H9 (cell line): ENCODE results near the gene ASIC3. TPM values are rescaled to one million over a fixed set of nuclear protein-coding genes. Genes with fewer than 3 reads are reported as not detected.

Experiments
- DNase-seq: peaks from one replicate; pipeline ENCODE4 v3.0.0-alpha.2; 2017
- H2AFZ ChIP-seq: one replicate; pipeline ENCODE4 v1.6.1; 2013; ENCODE audit warnings: mild to moderate bottlenecking, low read length, control low read depth, moderate library complexity
- H2AK5ac ChIP-seq: 2 replicates; pipeline ENCODE4 v1.6.1; 2013; ENCODE audit warnings: low read length, control low read depth, mixed read lengths; ENCODE audit not compliant: insufficient read length
- H2BK120ac ChIP-seq: one replicate; pipeline ENCODE4 v1.6.1; 2013; ENCODE audit warnings: low read depth, mild to moderate bottlenecking, low read length, control low read depth, inconsistent platforms; ENCODE audit not compliant: poor library complexity, severe bottlenecking
- H2BK12ac ChIP-seq: 2 replicates; pipeline ENCODE4 v1.6.1; 2013; ENCODE audit warnings: low read length, control low read depth, mixed read lengths, low read depth; ENCODE audit not compliant: insufficient read length
- H2BK15ac ChIP-seq: 2 replicates; pipeline ENCODE4 v1.6.1; 2013; ENCODE audit warnings: low read depth, low read length, control low read depth
- H2BK20ac ChIP-seq: one replicate; pipeline ENCODE4 v1.6.1; 2013; ENCODE audit warnings: low read depth, mild to moderate bottlenecking, low read length, control low read depth, inconsistent platforms; ENCODE audit not compliant: poor library complexity, severe bottlenecking
- H2BK5ac ChIP-seq: 2 replicates; pipeline ENCODE4 v1.6.1; 2013; ENCODE audit warnings: low read length, control low read depth, mixed read lengths; ENCODE audit not compliant: insufficient read length
- H3K14ac ChIP-seq: 2 replicates; pipeline ENCODE4 v1.6.1; 2013; ENCODE audit warnings: low read length, control low read depth; ENCODE audit not compliant: insufficient read depth
- H3K18ac ChIP-seq: 2 replicates; pipeline ENCODE4 v1.6.1; 2013; ENCODE audit warnings: low read depth, mild to moderate bottlenecking, mixed read lengths, low read length, control low read depth; ENCODE audit not compliant: insufficient read length
- H3K23ac ChIP-seq: 2 replicates; pipeline ENCODE4 v1.6.1; 2013; ENCODE audit warnings: low read length, control low read depth, mixed read lengths, low read depth; ENCODE audit not compliant: insufficient read length
- H3K23me2 ChIP-seq: 2 replicates; pipeline ENCODE4 v1.6.1; 2013; ENCODE audit warnings: low read depth, mild to moderate bottlenecking, mixed read lengths, low read length, control low read depth; ENCODE audit not compliant: insufficient read length, poor library complexity, severe bottlenecking
- H3K27ac ChIP-seq: 2 replicates; pipeline ENCODE4 v1.5.1; 2013; ENCODE audit warnings: low read length, control low read depth, mixed read lengths, low read depth; ENCODE audit not compliant: insufficient read length
- H3K27me3 ChIP-seq: 2 replicates; pipeline ENCODE4 v1.6.1; 2013; ENCODE audit warnings: low read length, control low read depth, inconsistent platforms; ENCODE audit not compliant: insufficient read depth
- H3K4ac ChIP-seq: 2 replicates; pipeline ENCODE4 v1.6.1; 2013; ENCODE audit warnings: low read depth, mild to moderate bottlenecking, control low read depth, inconsistent platforms, low read length, moderate library complexity
- H3K4me1 ChIP-seq: 2 replicates; pipeline ENCODE4 v1.6.1; 2013; ENCODE audit warnings: low read length, control low read depth, inconsistent platforms; ENCODE audit not compliant: insufficient read depth
- H3K4me2 ChIP-seq: 2 replicates; pipeline ENCODE4 v1.6.1; 2013; ENCODE audit warnings: low read length, control low read depth, mixed read lengths; ENCODE audit not compliant: insufficient read length, insufficient read depth
- H3K56ac ChIP-seq: 2 replicates; pipeline ENCODE4 v1.6.1; 2013; ENCODE audit warnings: low read depth, mild to moderate bottlenecking, mixed read lengths, low read length, control low read depth; ENCODE audit not compliant: insufficient read length
- H3K79me1 ChIP-seq: 2 replicates; pipeline ENCODE4 v1.6.1; 2013; ENCODE audit warnings: low read depth, mild to moderate bottlenecking, moderate library complexity, low read length, control low read depth, inconsistent platforms; ENCODE audit not compliant: insufficient read depth, poor library complexity, severe bottlenecking
- H3K79me2 ChIP-seq: 2 replicates; pipeline ENCODE4 v1.6.1; 2013; ENCODE audit warnings: low read length, control low read depth, inconsistent platforms; ENCODE audit not compliant: insufficient read depth
- H3K9ac ChIP-seq: 2 replicates; pipeline ENCODE4 v1.6.1; 2013; ENCODE audit warnings: low read length, control low read depth, mixed read lengths; ENCODE audit not compliant: insufficient read length; ENCODE audit errors: extremely low read depth
- H3K9me3 ChIP-seq: one replicate; pipeline ENCODE4 v1.6.1; 2013; ENCODE audit warnings: low read depth, low read length, inconsistent platforms; ENCODE audit not compliant: control insufficient read depth
- H3T11ph ChIP-seq: one replicate; pipeline ENCODE4 v1.6.1; 2013; ENCODE audit warnings: mild to moderate bottlenecking, low read length, control low read depth, inconsistent platforms
- H4K20me1 ChIP-seq: one replicate; pipeline ENCODE4 v1.6.1; 2013; ENCODE audit not compliant: control insufficient read depth, insufficient read length, insufficient read depth
- H4K5ac ChIP-seq: 2 replicates; pipeline ENCODE4 v1.6.1; 2013; ENCODE audit warnings: low read depth, mild to moderate bottlenecking, mixed read lengths, low read length, control low read depth; ENCODE audit not compliant: insufficient read length
- H4K8ac ChIP-seq: replicated peaks from 2 replicates; pipeline ENCODE4 v1.6.1; 2013; ENCODE audit warnings: low read length, control low read depth, mixed read lengths, low read depth; ENCODE audit not compliant: insufficient read length
- H4K91ac ChIP-seq: 2 replicates; pipeline ENCODE4 v1.6.1; 2013; ENCODE audit warnings: low read depth, mild to moderate bottlenecking, moderate library complexity, mixed read lengths, low read length, control low read depth; ENCODE audit not compliant: insufficient read length
- H3K27ac Mint-ChIP-seq, 3 experiments: 2 replicates in 2 of 3; 3 replicates in 1 of 3; pipeline ENCODE4 v1.8.0; 2020 to 2021; ENCODE audit warnings: mixed read lengths in 3 of 3, mild to moderate bottlenecking in 1 of 3, moderate library complexity in 1 of 3
- H3K27me3 Mint-ChIP-seq: 2 replicates; pipeline ENCODE4 v1.8.0; 2021; ENCODE audit warnings: low read depth, mild to moderate bottlenecking, moderate library complexity, mixed read lengths
- H3K36me3 Mint-ChIP-seq, 3 experiments: 2 replicates in 2 of 3; 3 replicates in 1 of 3; pipeline ENCODE4 v1.8.0; 2020 to 2021; ENCODE audit warnings: low read depth in 3 of 3, mixed read lengths in 3 of 3; ENCODE audit not compliant: insufficient read depth in 1 of 3
- H3K4me1 Mint-ChIP-seq, 2 experiments: 2 replicates each; pipeline ENCODE4 v1.8.0; 2020; ENCODE audit warnings: mixed read lengths in 2 of 2
- H3K4me3 Mint-ChIP-seq, 2 experiments: 2 replicates in 1 of 2; 3 replicates in 1 of 2; pipeline ENCODE4 v1.8.0; 2020 to 2021; ENCODE audit warnings: mild to moderate bottlenecking in 2 of 2, mixed read lengths in 2 of 2, moderate library complexity in 1 of 2
- H3K9me3 Mint-ChIP-seq, 2 experiments: 2 replicates in 1 of 2; 3 replicates in 1 of 2; pipeline ENCODE4 v1.8.0; 2020; ENCODE audit warnings: mild to moderate bottlenecking in 2 of 2, mixed read lengths in 2 of 2, moderate library complexity in 1 of 2
- WGBS: extraction: QIAGEN DNeasy Blood & Tissue Kit; methylation state at CpG from one replicate; pipeline ENCODE4 v1.1.7; 2013; ENCODE audit warnings: missing lambda C conversion rate, low lambda C conversion rate, mixed read lengths; ENCODE audit not compliant: insufficient read length; ENCODE audit errors: extremely low coverage; 5-methylcytosine and 5-hydroxymethylcytosine counted together
- total RNA-seq: library from RNA; stranded (reverse); gene quantifications from 2 replicates; pipeline ENCODE4 v1.2.1, GENCODE V29; 2021
- TF ChIP-seq, protein P1 (sequence below): fragments of 200-600 bp; sonication (generic); conservative IDR thresholded peaks from 3 replicates; pipeline ENCODE4 v1.8.0; 2021; ENCODE audit warnings: antibody characterized with exemption, mild to moderate bottlenecking

ASIC3 gene
- total RNA-seq, 1 experiment from 2014 or later, result 1.7 TPM

DNA sequence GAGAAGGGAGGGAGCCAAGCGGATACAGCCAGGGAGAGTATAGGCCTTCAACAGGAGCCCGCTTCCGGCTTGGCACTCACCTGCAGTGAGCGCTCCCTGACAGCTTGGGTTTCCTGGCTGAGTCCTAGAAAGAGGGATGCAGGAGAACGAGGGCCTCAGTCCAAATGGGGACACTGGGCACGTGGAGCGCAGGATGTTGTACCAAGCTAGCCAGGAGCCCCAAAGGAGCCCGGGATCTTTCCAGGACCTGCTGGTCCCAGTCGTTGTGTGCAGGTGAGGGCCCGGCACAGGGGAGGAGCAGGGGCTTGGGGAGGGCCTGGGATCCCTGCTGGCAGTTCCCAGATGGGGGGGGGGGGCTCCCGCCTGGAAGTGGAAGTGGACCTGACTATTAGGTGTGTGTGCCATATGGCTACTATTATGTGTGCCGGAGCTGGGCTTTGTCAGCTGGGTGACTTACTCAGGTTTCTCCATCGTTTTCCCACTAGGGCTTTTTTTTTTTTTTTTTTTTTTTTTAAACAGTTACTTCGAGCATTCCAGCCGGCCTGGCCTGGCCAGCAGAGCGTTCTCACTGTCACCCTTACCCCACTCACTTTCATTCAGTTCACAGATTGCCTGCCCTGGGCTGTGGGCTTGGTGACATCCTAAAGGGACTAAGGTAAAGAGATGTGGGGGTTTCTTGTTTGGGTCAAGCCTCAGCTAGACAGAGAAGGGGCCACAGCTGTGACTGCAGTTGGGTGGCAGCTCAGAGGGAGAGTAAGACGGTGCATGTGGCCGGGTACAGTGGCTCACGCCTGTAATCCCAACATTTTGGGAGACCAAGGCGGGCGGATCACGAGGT is 41.8 kb downstream of the ASIC3 start:
- Histone ChIP-seq H3K23ac (no peak overlapping the region), H4K20me1 (no peaks in the 10 kb centered on the region), H2BK12ac (no peak overlapping the region), H4K5ac (no peak overlapping the region), H3K14ac (no peak overlapping the region), H3K79me1 (peaks cover 4% of the 10 kb centered on the region), H3K23me2 (peaks cover 13% of the 10 kb centered on the region), H3K9ac (no peak overlapping the region), H4K8ac (no peak overlapping the region), H2BK5ac (no peak overlapping the region), H3K27me3 (no peaks in the 10 kb centered on the region; the same call in 1 of the 2 replicates), H3K18ac (no peak overlapping the region), H4K91ac (no peak overlapping the region), H3K79me2 (peaks cover 23% of the 10 kb centered on the region), H2AK5ac (no peak overlapping the region), H3K4ac (no peak overlapping the region), H2BK15ac (no peak overlapping the region), H3K56ac (no peak overlapping the region), H3K9me3 (no peaks in the 10 kb centered on the region), H3K4me1 (peaks cover 2% of the 10 kb centered on the region; the same call in 1 of the 2 replicates), H3K27ac (no peak overlapping the region), H3K4me2 (no peak overlapping the region), H2BK120ac (no peak overlapping the region), H3T11ph (no peak overlapping the region), H2AFZ (no peak overlapping the region), H2BK20ac (no peak overlapping the region)
- no peak for DNase-seq
- peak overlapping the region in 1 of 2 experiments; percentile 93; a peak in 2 of 5 replicates for H3K4me3 Mint-ChIP-seq
- no CpG with 5 or more reads among the region's 22 CpGs for WGBS
- H3K4me1 Mint-ChIP-seq, result peaks cover 39 to 43% of the 10 kb centered on the region in 2 experiments
- H3K27ac Mint-ChIP-seq, result no peak overlapping the region
- H3K36me3 Mint-ChIP-seq, result peaks cover 0 to 22% (median 3%) of the 10 kb centered on the region in 3 experiments; a peak in 5 of 7 replicates
- H3K27me3 Mint-ChIP-seq, result peaks cover 7% of the 10 kb centered on the region
- TF ChIP-seq, protein P1, sequence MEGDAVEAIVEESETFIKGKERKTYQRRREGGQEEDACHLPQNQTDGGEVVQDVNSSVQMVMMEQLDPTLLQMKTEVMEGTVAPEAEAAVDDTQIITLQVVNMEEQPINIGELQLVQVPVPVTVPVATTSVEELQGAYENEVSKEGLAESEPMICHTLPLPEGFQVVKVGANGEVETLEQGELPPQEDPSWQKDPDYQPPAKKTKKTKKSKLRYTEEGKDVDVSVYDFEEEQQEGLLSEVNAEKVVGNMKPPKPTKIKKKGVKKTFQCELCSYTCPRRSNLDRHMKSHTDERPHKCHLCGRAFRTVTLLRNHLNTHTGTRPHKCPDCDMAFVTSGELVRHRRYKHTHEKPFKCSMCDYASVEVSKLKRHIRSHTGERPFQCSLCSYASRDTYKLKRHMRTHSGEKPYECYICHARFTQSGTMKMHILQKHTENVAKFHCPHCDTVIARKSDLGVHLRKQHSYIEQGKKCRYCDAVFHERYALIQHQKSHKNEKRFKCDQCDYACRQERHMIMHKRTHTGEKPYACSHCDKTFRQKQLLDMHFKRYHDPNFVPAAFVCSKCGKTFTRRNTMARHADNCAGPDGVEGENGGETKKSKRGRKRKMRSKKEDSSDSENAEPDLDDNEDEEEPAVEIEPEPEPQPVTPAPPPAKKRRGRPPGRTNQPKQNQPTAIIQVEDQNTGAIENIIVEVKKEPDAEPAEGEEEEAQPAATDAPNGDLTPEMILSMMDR, result no peak
- H3K9me3 Mint-ChIP-seq, result no peaks in the 10 kb centered on the region
